DOHH2 (cell line): ENCODE data around the gene KDM4C.

Source experiments
- H3F3A ChIP-seq: fragments of 200-600 bp; sonication (generic), shearing (Covaris generic); 2 replicates; pipeline ENCODE4 v1.6.0; 2016; ENCODE audit warnings: antibody characterized with exemption, mild to moderate bottlenecking; ENCODE audit not compliant: control insufficient read depth, insufficient read depth
- H3K27ac ChIP-seq: fragments of 200-600 bp; sonication (generic); 2 replicates; pipeline ENCODE4 v1.5.1; 2014; ENCODE audit warnings: low read depth, mild to moderate bottlenecking, low read length, moderate library complexity
- H3K27me3 ChIP-seq: fragments of 200-600 bp; sonication (generic); 2 replicates; pipeline ENCODE4 v1.6.1; 2014; ENCODE audit warnings: mild to moderate bottlenecking, low read length, mixed read lengths; ENCODE audit not compliant: control insufficient read depth
- H3K36me3 ChIP-seq: fragments of 200-600 bp; sonication (generic); 2 replicates; pipeline ENCODE4 v1.6.1; 2014; ENCODE audit warnings: mild to moderate bottlenecking, low read length, moderate library complexity, mixed read lengths; ENCODE audit not compliant: control insufficient read depth
- H3K4me1 ChIP-seq: fragments of 200-600 bp; sonication (generic); 2 replicates; pipeline ENCODE4 v1.6.1; 2014; ENCODE audit warnings: mild to moderate bottlenecking, low read length, mixed read lengths; ENCODE audit not compliant: control insufficient read depth
- H3K4me2 ChIP-seq: fragments of 200-600 bp; sonication (generic); 2 replicates; pipeline ENCODE4 v1.6.0; 2014; ENCODE audit warnings: mild to moderate bottlenecking, low read length, moderate library complexity
- H3K4me3 ChIP-seq: fragments of 200-600 bp; sonication (generic); 2 replicates; pipeline ENCODE4 v1.5.1; 2014; ENCODE audit warnings: mild to moderate bottlenecking, low read length, mixed read lengths
- H3K79me2 ChIP-seq: fragments of 200-600 bp; sonication (generic); 2 replicates; pipeline ENCODE4 v1.6.1; 2014; ENCODE audit warnings: mild to moderate bottlenecking, low read length, mixed read lengths; ENCODE audit not compliant: control insufficient read depth
- H3K9me2 ChIP-seq: fragments of 200-600 bp; sonication (generic); replicated peaks from 2 replicates; pipeline ENCODE4 v1.6.1; 2014; ENCODE audit warnings: mild to moderate bottlenecking, low read length, mixed read lengths; ENCODE audit not compliant: control insufficient read depth
- H3K9me3 ChIP-seq: fragments of 200-600 bp; sonication (generic); 2 replicates; pipeline ENCODE4 v1.6.1; 2014; ENCODE audit warnings: antibody characterized with exemption, low read length, mixed read lengths; ENCODE audit not compliant: control insufficient read depth, insufficient read depth
- H4K20me1 ChIP-seq: fragments of 200-600 bp; sonication (generic); 2 replicates; pipeline ENCODE4 v1.6.0; 2014; ENCODE audit warnings: low read depth, mild to moderate bottlenecking, antibody characterized with exemption, low read length, moderate library complexity; ENCODE audit not compliant: control insufficient read depth, insufficient read depth
- CTCF ChIP-seq: fragments of 200-600 bp; sonication (generic); IDR thresholded peaks from one replicate; pipeline ENCODE4 v1.5.1; 2014; ENCODE audit warnings: antibody characterized with exemption, mild to moderate bottlenecking, low read depth, low read length; ENCODE audit not compliant: poor library complexity, severe bottlenecking
- EZH2phosphoT487 ChIP-seq: fragments of 200-600 bp; sonication (generic); IDR thresholded peaks from 2 replicates; pipeline ENCODE4 v1.6.1; 2017; ENCODE audit warnings: borderline replicate concordance, mild to moderate bottlenecking, antibody characterized with exemption, low read length, moderate library complexity, mixed read lengths

Gene KDM4C

GRCh38 chr9:6845128-6845826, 87.5 kb downstream of the KDM4C start:
- no peaks in the 10 kb centered on the region for H3F3A ChIP-seq
- no peaks in the 10 kb centered on the region; the same call in 1 of the 2 replicates for H4K20me1 ChIP-seq
- H3K9me3 ChIP-seq: no peaks in the 10 kb centered on the region
- H3K27ac ChIP-seq: no peak overlapping the region
- no peak overlapping the region for H3K4me3 ChIP-seq
- H3K4me2 ChIP-seq: no peak overlapping the region
- no peak for TF ChIP-seq CTCF
- no peak for TF ChIP-seq EZH2phosphoT487
- no peaks in the 10 kb centered on the region for H3K4me1 ChIP-seq
- H3K9me2 ChIP-seq: no peaks in the 10 kb centered on the region
- peaks cover 13% of the 10 kb centered on the region for H3K36me3 ChIP-seq
- H3K79me2 ChIP-seq: no peaks in the 10 kb centered on the region
- no peaks in the 10 kb centered on the region for H3K27me3 ChIP-seq

GRCh38 chr9:6845880-6846279, 88.1 kb downstream of the KDM4C start:
- Histone ChIP-seq H3K79me2 (no peaks in the 10 kb centered on the region), H3K27ac (no peak overlapping the region), H3K27me3 (no peaks in the 10 kb centered on the region), H3F3A (no peaks in the 10 kb centered on the region), H3K4me2 (no peak overlapping the region), H4K20me1 (no peaks in the 10 kb centered on the region; the same call in 1 of the 2 replicates), H3K4me1 (no peaks in the 10 kb centered on the region), H3K4me3 (no peak overlapping the region), H3K9me2 (no peaks in the 10 kb centered on the region), H3K9me3 (no peaks in the 10 kb centered on the region), H3K36me3 (peaks cover 13% of the 10 kb centered on the region)
- TF ChIP-seq EZH2phosphoT487 (no peak), CTCF (no peak)

- Histone ChIP-seq H3K36me3 (peaks cover 19% of the 10 kb centered on the region), H3K27ac (no peak overlapping the region), H3K4me3 (no peak overlapping the region), H4K20me1 (no peaks in the 10 kb centered on the region), H3K9me3 (no peaks in the 10 kb centered on the region), H3F3A (no peaks in the 10 kb centered on the region), H3K9me2 (no peaks in the 10 kb centered on the region), H3K4me2 (no peak overlapping the region), H3K4me1 (no peaks in the 10 kb centered on the region), H3K27me3 (no peaks in the 10 kb centered on the region), H3K79me2 (no peaks in the 10 kb centered on the region)
- TF ChIP-seq CTCF (no peak), EZH2phosphoT487 (no peak)
These were observed 94.6 kb downstream of the KDM4C start for GRCh38 chr9:6852243-6852963.
